NOMO-1 (cell line): Measurements from ENCODE around the gene PAQR6.
"Not testable (repeated sequence)": the region's sequence is repeated elsewhere in the genome, so short reads cannot be mapped to it uniquely, and the experiment has no call there.

ENCODE experiments used
- DNase-seq, 2 experiments: peaks; one replicate each; lab custom pipeline; 2025; ENCODE audit not compliant: unreplicated experiment in 2 of 2; lab: John Stamatoyannopoulos, UW

Gene PAQR6

DNA sequence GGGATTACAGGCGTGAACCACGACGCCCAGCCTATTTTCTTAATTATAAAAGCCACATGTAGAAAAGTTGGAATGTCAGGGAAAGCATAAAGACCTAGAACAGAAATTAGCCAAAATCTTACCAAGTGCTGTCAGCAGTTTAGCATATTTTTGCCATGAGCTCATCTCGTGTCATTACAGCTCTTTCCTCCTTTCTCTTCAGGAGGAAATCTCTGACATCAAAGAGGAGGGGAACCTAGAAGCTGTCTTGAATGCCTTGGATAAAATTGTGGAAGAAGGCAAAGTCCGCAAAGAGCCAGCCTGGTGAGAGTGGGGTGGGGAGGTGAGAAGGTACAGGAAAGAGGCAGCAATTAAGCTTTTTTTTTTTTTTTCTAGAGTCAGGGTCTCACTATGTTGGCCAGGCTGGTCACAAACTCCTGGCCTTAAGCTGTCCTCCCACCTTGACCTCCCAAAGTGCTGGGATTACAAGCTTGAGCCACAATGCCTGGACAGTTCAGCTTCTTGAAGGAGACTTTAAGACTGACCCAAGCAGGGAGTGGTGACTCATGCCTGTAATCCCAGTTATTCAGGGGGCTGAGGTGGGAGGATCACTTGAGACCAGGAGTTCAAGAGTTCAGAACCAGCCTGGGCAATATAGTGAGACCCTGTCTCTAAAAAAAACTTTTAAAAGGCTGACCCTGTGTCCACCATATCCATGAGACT, 14.3 kb downstream of the PAQR6 start:
- no peak for DNase-seq

DNA sequence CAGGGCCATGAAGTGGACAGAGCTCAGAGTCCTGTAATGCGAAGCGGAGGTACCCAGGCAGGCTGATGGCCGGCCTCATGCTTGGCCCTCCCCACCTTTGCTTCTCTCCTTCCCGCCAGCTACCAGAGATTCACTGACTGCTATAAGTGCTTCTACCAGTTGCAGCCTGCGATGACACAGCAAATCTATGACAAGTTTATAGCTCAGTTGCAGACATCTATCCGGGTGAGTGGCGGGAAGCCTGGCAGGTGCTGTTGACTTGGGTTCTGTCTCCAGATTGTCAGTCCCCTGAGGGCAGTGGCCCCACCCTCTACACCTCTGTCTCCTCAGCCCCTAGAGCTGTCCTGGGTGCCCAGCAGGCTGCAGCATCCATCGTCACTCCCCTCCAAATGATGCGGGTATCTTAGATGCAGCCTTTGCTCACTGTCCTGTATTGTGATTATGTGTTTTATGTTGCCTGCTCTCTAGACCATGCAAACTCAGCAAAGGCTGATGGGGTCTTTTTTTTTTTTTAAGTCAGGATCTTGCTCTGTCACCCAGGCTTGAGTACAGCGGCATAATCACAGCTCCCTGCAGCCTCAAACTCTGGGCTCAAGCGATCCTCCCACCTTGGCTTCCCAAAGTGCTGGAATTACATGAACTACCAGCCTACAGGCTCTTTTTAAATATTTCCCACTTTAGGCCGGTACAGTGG, 15.5 kb downstream of the PAQR6 start:
- DNase-seq: no peak

DNA sequence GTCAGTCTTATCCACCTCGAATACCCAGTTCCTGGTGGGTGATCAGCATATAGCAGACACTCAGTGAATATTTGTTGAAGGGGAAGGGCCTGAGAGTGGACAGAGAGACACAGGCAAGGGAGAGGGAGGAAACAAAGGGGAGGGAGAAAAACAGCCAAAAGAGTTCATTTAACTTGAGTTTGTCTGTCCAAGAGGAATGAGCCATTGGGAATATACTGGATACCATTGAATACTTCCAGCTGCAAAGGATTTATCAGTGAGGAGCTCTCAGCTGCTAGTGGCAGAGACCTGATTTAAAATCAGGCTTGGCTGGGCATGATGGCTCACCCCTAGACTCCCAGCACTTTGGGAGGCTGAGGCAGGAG, 17.4 kb downstream of the PAQR6 start:
- DNase-seq: no peak

DNA sequence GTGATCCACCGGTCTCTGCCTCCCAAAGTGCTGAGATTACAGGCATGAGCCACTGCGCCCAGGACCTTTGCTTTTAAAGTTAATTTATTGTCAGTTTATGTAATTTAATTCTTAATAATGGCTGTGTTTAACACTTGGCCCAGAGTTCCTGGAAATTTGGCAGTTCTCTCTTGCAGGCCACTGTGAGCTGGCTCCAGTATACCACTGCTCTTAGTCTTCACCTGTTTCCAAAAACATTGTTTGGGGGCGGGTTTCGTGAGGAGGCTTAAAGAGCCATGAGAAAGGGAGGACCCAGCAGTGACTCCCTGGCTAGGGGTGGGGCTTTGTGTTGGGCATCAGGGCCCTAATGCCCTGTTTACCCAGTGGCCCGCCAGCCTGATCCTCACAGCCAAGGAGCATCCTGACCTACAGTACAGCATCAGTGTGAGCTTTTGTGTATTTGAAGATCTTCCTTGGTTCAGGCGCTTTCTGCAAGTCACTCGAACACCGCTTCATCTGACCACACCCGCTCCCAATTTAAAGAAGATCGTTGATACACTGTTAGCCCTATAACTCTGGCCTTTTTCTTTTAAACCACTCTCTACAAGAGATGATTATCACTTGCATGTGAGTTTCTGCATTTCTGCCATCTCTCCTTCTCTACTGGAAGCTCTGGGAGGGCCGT, 17.9 kb downstream of the PAQR6 start:
- no peak for DNase-seq

DNA sequence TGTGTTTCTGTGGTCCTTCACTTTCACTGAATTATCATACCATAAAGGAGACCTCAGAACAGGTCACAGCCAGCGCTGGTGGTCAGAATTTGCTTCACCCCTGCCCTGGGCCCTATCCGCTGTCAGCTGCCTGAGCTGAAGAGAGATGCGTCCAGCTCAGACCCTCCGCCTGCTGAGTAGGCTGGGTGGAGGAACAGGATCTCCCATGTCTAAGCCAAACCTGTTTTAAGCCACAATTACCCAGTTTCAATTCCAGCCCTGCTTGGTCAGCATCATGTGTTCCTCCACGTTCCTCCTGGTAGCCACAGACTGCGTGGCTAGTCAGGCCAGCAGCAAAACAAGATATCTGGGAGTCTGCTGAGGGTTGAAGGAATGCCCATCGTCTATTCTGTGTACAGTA, 19.4 kb downstream of the PAQR6 start:
- DNase-seq: no peak

DNA sequence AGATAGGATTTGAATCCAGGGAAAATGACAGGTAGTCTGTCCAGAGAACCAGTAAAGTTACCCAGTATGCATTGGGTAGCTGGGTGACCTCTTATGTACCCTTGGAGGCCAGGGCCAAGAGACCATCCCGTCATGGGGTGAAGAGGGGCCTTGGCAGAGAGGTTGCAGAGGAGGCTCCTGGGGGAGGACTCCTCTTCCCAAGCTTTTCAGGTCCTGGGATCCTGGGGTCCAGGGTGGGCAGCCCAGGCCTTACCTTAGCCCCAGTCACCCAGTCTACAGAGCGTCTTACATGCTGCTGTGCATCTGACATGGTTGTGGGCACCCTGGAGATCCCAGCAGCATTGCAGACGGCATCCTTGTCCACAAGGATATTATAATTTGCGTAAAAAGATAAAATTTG, 21.1 kb downstream of the PAQR6 start:
- no peak for DNase-seq

DNA sequence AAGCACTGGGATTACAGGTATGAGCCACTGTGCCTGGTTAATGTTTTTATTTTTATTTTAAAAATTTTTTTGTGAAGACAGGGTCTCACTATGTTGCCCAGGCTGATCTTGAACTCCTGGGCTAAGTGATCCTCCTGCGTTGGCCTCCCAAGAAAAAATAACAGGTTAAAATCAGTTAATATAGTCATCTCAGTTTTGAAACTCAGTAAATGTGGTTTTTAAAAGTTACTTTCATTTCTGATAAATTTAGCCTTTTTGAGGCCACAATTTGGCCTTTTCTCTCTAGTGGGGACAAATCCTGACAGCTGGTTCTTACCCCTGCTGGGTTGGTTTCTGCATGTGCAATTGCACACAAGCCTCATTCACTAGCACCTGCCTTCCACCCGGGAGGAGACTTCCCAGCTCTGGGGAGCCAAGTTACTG, 21.7 kb downstream of the PAQR6 start:
- no peak for DNase-seq

DNA sequence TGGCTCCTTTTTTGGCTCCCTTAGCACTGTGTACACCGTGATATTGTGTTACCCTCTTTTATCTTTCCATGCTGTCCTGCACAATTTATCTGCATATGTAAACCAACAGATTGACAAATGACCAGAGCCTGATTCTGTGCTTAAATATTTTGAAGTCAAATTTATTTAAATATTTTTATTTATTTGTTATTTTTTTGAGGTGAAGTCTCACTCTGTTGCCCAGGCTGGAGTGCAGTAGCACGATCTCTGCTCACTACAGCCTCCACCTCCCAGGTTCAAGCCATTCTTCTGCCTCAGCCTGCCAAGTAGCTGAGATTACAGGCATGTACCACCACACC, 22.2 kb downstream of the PAQR6 start:
- no peak for DNase-seq

DNA sequence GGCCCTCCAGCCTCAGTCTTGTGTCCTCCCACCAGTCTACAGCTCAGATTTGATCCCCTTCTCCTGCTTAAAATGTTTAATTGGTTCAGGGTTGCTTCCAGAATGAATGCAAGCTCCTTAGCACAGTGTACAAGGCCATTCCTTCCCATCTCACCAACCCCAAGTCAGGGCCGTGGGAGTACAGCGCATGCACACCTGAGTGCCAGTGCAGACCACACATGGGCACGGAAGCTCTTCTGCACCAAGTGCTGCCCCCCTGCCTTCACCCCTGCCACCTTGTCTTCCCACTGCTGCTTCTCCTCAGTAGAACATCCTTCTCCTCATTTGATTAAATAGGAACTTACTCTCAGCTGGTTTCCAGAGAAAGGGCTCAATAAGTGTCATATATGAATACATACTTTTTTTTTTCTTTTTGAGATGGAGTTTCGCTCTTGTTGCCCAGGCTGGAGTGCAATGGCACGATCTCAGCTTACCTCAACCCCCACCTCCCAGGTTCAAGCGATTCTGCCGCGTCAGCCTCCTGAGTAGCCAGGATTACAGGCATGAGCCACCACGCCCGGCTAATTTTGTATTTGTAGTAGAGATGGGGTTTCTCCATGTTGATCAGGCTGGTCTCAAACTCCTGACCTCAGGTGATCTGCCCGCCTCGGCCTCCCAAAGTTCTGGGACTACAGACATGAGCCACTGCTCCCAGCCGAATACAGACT, 25.7 kb downstream of the PAQR6 start:
- no peak for DNase-seq

DNA sequence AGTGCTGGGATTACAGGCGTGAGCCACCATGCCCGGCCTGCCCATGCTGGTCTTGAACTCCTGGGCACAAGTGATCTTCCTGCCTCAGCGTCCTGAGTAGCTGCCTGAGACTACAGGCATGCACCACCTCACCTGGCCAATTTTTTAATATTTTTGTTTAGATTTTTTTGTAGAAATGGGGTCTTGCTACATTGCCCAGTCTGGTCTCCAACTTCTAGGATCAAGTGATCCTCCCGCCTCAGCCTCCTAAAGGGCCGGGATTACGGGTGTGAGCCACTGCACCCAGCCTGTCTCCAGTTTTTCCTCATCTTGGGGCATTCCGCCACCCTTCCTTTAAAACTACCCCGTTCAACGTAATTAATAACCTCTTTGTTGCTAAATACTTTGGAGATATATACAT, 27.6 kb downstream of the PAQR6 start:
- DNase-seq: no peak

DNA sequence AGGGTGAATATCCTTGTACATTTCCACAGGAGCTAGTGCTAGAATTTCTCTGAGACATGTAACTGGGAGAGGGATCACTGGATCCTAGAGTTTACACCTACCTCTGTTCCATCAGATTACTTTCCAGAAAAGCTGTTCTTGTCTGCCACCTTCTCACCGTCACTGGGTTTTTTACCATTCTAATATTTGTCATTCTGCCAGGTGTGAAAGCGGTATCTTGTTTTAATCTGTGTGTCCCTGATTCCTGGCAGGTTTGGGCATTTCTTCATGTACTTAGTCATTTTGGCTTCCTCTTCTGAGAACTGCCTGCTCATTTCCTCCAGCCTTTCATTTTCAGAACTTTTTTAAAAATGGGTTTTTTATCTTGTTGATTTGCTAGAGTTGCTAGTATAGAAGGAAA, 30.0 kb downstream of the PAQR6 start:
- DNase-seq: peak; percentile 22 to 60

DNA sequence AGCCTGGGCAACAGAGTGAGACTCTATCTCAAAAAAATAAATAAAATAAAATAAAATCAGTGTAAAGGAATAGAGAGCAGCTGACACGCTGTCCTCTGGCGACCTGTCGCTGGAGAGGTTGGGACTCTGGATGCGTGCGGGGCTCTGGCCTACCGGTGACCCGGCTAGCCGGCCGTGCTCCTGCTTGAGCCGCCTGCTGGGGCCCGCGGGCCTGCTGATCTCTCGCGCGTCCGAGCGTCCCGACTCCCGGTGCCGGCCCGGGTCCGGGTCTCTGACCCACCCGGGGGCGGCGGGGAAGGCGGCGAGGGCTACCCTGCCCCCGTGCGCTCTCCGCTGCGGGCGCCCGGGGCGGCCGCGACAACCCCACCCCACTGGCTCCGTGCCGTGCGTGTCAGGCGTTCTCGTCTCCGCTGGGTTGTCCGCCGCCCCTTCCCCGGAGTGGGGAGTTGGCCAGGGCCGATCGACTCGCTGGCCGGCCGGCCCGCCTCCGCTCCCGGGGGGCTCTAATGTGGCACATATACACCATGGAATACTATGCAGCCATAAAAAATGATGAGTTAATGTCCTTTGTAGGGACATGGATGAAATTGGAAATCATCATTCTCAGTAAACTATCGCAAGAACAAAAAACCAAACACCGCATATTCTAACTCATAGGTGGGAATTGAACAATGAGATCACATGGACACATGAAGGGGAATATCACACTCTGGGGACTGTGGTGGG, 31.3 kb downstream of the PAQR6 start:
- not testable (repeated sequence) for DNase-seq

DNA sequence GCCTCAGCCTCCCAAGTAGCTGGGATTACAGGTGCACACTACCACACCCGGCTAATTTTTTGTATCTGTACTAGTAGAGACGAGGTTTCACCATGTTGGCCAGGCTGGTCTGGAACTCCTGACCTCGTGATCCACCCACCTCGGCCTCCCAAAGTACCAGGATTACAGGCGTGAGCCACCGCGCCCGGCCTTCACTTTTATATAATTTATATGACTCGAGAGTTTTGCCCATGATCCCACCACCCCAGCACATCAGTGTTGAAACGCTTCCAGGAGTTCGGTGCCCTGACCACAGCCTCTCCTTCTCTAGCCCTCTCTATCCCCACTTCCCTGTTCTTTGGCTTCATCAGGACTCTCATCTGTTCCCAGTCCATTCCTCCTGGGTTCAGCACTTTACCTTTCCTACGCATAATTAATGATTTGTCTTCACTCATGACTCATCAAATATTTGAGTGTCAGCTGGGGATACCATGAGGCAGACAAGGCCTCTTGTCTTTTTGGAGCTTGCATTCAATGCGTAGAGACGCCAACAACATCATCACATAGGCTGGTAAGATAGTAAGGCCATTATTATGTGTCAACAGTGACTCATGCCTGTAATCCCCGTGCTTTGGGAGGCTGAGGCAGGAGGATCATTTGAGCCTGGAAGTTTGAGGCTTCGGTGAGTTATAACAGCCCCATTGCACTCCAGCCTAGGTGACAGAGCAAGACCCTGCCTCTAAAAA, 33.7 kb downstream of the PAQR6 start:
- no peak for DNase-seq

DNA sequence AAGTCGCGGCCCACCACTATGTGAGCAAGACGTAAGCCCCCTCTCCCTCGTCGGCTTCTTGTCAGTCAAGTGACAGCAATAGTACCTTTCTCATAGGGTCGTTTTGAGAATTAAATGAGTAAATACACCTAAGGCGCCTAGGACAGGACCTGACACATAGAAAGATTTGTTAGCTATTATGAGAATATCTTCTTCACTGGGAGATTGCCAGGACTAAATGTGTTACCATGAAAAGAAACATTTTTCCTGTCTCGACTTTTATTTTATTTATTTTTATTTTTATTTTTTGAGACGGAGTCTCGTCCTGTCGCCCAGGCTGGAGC, 34.3 kb downstream of the PAQR6 start:
- no peak for DNase-seq

DNA sequence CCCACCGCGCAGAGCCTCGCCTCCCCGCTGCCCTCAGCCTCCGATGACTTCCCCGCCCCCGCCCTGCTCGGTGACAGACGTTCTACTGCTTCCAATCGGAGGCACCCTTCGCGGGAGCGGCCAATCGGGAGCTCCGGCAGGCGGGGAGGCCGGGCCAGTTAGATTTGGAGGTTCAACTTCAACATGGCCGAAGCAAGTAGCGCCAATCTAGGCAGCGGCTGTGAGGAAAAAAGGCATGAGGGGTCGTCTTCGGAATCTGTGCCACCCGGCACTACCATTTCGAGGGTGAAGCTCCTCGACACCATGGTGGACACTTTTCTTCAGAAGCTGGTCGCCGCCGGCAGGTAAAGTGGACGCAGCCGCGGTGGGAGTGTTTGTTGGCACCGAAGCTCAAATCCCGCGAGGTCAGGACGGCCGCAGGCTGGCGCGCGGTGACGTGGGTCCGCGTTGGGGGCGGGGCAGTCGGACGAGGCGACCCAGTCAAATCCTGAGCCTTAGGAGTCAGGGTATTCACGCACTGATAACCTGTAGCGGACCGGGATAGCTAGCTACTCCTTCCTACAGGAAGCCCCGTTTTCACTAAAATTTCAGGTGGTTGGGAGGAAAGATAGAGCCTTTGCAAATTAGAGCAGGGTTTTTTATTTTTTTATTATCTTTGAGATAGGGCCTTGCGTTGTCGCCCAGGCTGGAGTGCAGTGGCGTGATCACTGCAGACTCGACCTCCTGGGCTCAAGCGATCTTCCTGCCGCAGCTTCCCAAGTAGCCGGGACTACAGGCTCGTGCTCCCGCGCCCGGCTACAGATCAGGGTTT, 34.8 kb downstream of the PAQR6 start, which contains the start of gene PMF1:
PMF1 (plus strand) TSS at position 175 of the 811 bp plus-strand sequence; CDS start at position 184, 9 bp downstream.
- DNase-seq: peak; percentile 90 to 98

DNA sequence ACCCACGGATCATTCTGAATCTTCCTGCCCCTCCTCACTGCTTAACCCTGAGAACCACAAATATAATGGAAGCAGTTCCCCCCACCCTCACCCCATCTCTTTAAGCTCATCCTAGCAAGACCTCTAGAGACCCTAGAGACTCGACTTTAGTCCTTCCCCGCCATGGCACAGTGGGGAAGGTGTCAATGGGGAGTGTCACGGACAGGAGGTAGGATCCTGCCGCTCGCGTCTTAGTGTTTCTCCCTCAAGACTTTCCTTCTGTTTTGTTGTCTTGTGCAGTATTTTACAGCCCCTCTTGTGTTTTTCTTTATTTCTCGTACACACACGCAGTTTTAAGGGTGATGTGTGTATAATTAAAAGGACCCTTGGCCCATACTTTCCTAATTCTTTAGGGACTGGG, 35.7 kb downstream of the PAQR6 start:
- no peak for DNase-seq

DNA sequence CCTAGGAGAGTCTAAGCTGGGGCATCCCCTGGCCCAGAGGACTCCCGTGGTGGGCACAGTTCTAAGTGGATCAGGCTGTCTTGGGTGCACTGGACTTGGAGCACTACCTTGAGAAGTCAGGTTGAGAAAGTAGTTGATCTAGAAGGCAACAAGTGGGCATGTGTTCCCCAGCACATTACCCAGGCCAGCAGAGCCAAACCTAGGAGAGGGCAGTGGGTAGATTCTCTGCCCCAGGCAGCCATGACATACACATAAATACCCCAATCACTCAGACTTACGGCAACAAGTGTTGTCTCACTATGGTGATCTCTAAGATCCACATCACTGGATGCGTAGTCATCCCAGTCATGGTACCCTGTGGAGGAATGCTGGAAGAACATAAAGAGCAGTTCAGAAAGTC, 36.6 kb downstream of the PAQR6 start:
- no peak for DNase-seq

DNA sequence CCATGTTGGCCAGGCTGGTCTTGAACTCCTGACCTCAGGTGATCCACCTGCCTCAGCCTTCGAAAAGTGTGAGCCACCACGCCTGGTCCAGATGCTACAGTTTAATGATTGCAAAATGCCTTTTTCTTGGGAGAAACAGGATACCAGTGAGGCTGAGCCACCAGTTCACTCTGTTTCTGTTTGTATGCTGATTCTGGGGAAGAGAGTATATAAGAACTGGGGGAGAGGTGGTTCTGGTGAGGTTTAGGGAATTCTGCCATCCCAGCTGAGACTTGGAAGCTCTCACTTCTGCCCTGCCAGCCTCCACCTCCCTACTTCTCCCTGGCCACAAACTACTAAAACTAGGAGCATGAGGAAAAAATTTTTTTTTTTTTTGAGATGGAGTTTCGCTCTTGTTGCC, 43.2 kb downstream of the PAQR6 start:
- DNase-seq: no peak

DNA sequence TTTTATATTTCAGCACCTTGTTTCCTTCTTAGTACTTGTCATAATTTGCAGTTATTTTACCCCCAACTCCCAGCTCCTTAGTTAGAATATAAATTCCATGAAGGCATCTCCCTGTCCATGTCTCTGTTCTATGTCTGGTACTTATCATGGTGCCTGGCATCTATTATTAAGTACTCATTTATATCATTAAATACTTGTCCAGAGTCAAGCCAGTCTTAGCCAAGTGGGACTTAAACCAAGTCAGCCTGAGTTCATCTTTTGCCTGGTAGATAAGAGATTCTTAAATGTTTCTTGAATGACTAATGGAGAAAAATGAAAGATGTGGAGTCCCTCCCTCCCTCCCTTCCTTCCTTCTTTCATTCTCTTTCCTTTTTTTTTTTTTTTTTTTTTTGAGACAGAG, 44.5 kb downstream of the PAQR6 start:
- no peak for DNase-seq

DNA sequence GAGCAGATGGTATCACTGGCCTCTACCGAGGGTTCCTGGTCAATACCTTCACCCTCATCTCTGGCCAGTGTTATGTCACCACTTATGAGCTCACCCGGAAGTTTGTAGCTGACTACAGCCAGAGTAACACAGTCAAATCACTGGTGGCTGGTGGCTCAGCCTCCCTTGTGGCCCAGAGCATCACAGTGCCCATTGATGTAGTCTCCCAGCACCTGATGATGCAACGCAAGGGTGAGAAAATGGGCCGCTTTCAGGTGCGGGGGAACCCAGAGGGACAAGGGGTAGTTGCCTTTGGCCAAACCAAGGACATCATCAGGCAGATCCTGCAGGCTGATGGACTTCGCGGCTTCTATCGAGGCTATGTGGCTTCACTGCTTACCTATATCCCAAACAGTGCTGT, 47.8 kb downstream of the PAQR6 start:
- DNase-seq: no peak
